Measurements from ENCODE around the gene ADAP1. TPM values are rescaled to one million over a fixed set of nuclear protein-coding genes. Genes with fewer than 3 reads are reported as not detected.

ADAP1 gene
- total and polyA plus RNA-seq, 2 of the 13 experiments (the other 11 are each of a cell fraction or from before 2014, with no cell fraction given), result 10.5 to 24.6 TPM

- TF ChIP-seq MYPOP (CRISPR knock-in tag; IDR thresholded peaks at IDR 0.05), result no peak
- TF ChIP-seq ATF7-NPFF (CRISPR knock-in tag; IDR thresholded peaks at IDR 0.05; ENCODE audit: low read depth), result no peak
- TF ChIP-seq ZSCAN29 (CRISPR knock-in tag; conservative IDR thresholded peaks at IDR 0.05), result no peak
- TF ChIP-seq AGO2 (optimal IDR thresholded peaks at IDR 0.05; ENCODE audit: low read depth, low read length), result peak; percentile 53
- no peak for TF ChIP-seq SNAI1 (CRISPR knock-in tag; IDR thresholded peaks at IDR 0.05; ENCODE audit: borderline replicate concordance)
- TF ChIP-seq STAT5B (CRISPR knock-in tag; IDR thresholded peaks at IDR 0.05), result no peak
- TF ChIP-seq ZNF431 (CRISPR knock-in tag; IDR thresholded peaks at IDR 0.05; ENCODE audit: borderline replicate concordance, low read depth), result no peak
- no peak for TF ChIP-seq ZMYM3 (CRISPR knock-in tag; IDR thresholded peaks at IDR 0.05)
- no peak for TF ChIP-seq EP300 (IDR thresholded peaks at IDR 0.05; ENCODE audit: low read depth in 2 of 2, low read length in 2 of 2)
- TF ChIP-seq EP300 (CRISPR knock-in tag; IDR thresholded peaks at IDR 0.05; ENCODE audit: borderline replicate concordance), result no peak
- no peak for TF ChIP-seq ZBTB40 (IDR thresholded peaks at IDR 0.05)
- TF ChIP-seq ZBTB40 (CRISPR knock-in tag; IDR thresholded peaks at IDR 0.05), result no peak
Observed at GRCh38 chr7:903921-904755, 50.3 kb downstream of the ADAP1 start (continued).
